Measurements from ENCODE around the gene GPR87. TPM values are rescaled to one million over a fixed set of nuclear protein-coding genes. Genes with fewer than 3 reads are reported as not detected.

GPR87 gene
- total RNA-seq, 2 donors from 2014 or later, result not detected

- no peaks in the 10 kb centered on the region for H3K27me3 ChIP-seq
- TF ChIP-seq CTCF (IDR thresholded peaks at IDR 0.05), result no peak
- H3K4me1 ChIP-seq, result no peaks in the 10 kb centered on the region
- H3K4me3 ChIP-seq, result no peak overlapping the region
- DNase-seq (ENCODE audit: low spot score), result no peak
- no peak overlapping the region for H3K27ac ChIP-seq
- no peaks in the 10 kb centered on the region for H3K36me3 ChIP-seq
- no peaks in the 10 kb centered on the region for H3K9me3 ChIP-seq
These were observed 14.3 kb upstream of the GPR87 start for GRCh38 chr3:151330899-151331298.

- DNase-seq (ENCODE audit: low spot score), result no peak
- H3K4me1 ChIP-seq, result no peaks in the 10 kb centered on the region
- no peak overlapping the region for H3K27ac ChIP-seq
- TF ChIP-seq CTCF (IDR thresholded peaks at IDR 0.05), result no peak
- no peaks in the 10 kb centered on the region for H3K36me3 ChIP-seq
- H3K27me3 ChIP-seq, result no peaks in the 10 kb centered on the region
- no peak overlapping the region for H3K4me3 ChIP-seq
- no peaks in the 10 kb centered on the region for H3K9me3 ChIP-seq
These were observed 13.8 kb upstream of the GPR87 start for GRCh38 chr3:151330379-151330778.

DNA sequence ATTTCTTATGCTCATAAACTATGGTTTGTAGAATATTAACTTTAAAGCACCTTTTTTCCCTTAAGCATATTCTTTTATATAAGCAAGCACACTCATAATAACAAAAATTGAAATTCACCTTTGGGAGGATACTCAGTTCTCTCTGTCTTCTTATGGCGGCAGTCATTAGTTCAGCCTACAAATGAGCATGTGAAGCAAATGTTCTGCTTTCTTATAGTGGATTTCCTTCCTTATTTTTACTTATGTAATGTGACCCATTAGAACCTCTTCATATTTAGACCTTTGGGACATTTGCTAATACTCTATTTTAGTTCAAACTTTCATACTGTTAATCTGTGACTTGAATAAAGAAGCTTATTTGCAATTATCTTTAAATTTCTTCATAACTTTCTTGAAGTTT, 12.7 kb upstream of the GPR87 start, which contains the start of gene P2RY13:
Gene P2RY13 (minus strand): TSS at position 187 of the 400 bp plus-strand sequence. CDS start 21 bp downstream, at position 166.
- Histone ChIP-seq H3K9me3 (no peaks in the 10 kb centered on the region), H3K27ac (no peak within 1 kb of the TSS), H3K4me1 (no peaks in the 10 kb centered on the region), H3K4me3 (peak within 1 kb of the TSS in 1 of 2 donors; percentile 14), H3K27me3 (no peaks in the 10 kb centered on the region), H3K36me3 (no peaks in the 10 kb centered on the region)
- DNase-seq (ENCODE audit: low spot score), result no peak
- no peak for TF ChIP-seq CTCF (IDR thresholded peaks at IDR 0.05)

DNA sequence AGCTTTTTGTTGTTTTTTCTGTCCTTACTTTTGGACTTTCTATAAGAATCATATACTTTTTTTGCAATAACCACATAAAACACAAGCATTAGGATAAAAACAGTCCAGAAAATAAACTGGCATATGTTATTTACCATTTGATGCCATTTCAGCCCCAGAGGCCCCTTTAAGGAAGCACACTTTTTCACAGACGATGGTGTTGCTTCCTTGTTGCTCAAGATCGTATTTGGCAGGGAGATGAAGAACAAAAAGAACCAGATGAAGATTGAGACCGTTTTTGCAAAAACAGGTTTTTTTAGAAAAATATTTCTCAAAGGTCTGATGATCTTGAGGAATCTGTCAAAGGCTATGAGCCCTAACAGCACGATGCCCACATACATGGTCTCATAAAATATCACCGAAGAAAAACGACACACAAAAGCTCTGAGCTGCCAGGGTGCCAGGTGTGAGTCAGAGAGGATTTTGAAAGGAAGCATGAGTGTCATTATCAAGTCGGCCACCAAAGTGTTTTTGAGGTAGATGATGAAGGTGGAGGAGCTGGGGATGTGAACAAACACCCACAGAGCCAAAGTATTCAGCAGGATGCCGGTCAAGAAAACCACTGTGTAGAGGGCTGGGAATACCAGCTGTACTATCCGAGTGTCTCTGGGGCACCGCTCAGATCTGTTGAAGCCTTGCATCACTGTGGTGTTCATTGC, 11.8 kb upstream of the GPR87 start:
- no peak for DNase-seq (ENCODE audit: low spot score)
- H3K36me3 ChIP-seq, result no peaks in the 10 kb centered on the region
- no peak for TF ChIP-seq CTCF (IDR thresholded peaks at IDR 0.05)
- no peaks in the 10 kb centered on the region for H3K27me3 ChIP-seq
- no peaks in the 10 kb centered on the region for H3K9me3 ChIP-seq
- H3K4me3 ChIP-seq, result peak overlapping the region in 1 of 2 donors; percentile 14
- H3K4me1 ChIP-seq, result no peaks in the 10 kb centered on the region
- H3K27ac ChIP-seq, result no peak overlapping the region

DNA sequence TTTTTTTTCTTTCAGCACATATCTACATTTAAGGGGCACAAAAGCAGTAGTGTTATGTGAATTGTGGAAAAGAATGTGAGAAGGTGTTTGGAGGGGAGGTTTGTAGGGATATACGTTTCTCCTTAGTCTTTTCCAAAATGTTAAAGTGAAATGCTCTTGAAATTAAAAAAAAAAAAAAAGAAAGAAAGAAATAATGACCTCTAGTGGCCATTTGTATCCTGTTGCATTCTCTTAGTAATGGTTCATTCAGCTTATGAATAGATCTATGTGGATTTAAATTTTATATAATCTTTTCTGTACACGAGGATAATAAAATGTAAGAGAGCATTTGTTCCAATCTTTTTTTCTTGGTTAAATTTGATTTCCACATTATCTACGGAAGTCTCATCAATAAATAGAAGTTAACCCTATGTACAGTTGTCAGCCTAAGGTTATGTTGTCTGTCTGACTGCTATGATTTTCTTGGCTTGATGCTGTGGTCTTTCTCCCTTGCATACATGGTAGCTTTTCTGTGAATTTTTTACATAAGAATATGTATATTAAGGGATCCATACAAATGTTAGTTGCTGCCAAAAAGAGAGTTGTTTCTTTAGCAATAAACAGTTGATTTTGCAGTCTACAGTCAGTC, 11.1 kb upstream of the GPR87 start:
- Histone ChIP-seq H3K36me3 (no peaks in the 10 kb centered on the region), H3K4me3 (no peak overlapping the region), H3K27me3 (no peaks in the 10 kb centered on the region), H3K9me3 (no peaks in the 10 kb centered on the region), H3K27ac (no peak overlapping the region), H3K4me1 (no peaks in the 10 kb centered on the region)
- no peak for DNase-seq (ENCODE audit: low spot score)
- TF ChIP-seq CTCF (IDR thresholded peaks at IDR 0.05), result peak; percentile 51 to 70

Measured in right atrium auricular region (tissue), 2 donors.